ENCODE data around the gene HAPLN3. TPM values are rescaled to one million over a fixed set of nuclear protein-coding genes. Genes with fewer than 3 reads are reported as not detected.

The HAPLN3 gene
- total RNA-seq, 1 experiment from 2014 or later: 5.0 TPM

GRCh38 chr15:88907111-88907510 is 11.8 kb upstream of the HAPLN3 start:
- no TSS peak for BruUV-seq (replicated peaks)
- no peak overlapping the region for H3K27ac Mint-ChIP-seq (ENCODE audit: low read depth, unreplicated experiment)
- no peaks in the 10 kb centered on the region for H3K9me3 Mint-ChIP-seq (ENCODE audit: unreplicated experiment)
- H3K27me3 Mint-ChIP-seq (ENCODE audit: insufficient read depth, unreplicated experiment): no peaks in the 10 kb centered on the region
- peaks cover 24% of the 10 kb centered on the region for H3K4me1 Mint-ChIP-seq (ENCODE audit: insufficient read depth, unreplicated experiment)
- no peak for TF ChIP-seq CTCF (IDR thresholded peaks at IDR 0.05; ENCODE audit: unreplicated experiment)
- no peak for DNase-seq (ENCODE audit: unreplicated experiment)
- H3K4me3 Mint-ChIP-seq (ENCODE audit: unreplicated experiment): no peak overlapping the region
- CTCF ChIA-PET: interaction anchor here (1.1 to 6.7 kb wide), 3 partner anchors 9 to 114 kb away, joined by 3 to 128 read pairs (median 7); no protein-coding TSS in a partner anchor
- intact Hi-C loops (cut with micrococcal nuclease): no loop called here
- POLR2A ChIA-PET: no interaction called here
- peaks cover 96% of the 10 kb centered on the region for H3K36me3 Mint-ChIP-seq (ENCODE audit: insufficient read depth, unreplicated experiment)

GRCh38 chr15:88906551-88906950 is 11.2 kb upstream of the HAPLN3 start:
- POLR2A ChIA-PET: no interaction called here
- intact Hi-C loops (cut with micrococcal nuclease): no loop called here
- CTCF ChIA-PET: interaction anchor here (0.6 to 6.7 kb wide), 4 partner anchors 12 to 184 kb away, joined by 3 to 128 read pairs (median 4); no protein-coding TSS in a partner anchor
- DNase-seq (ENCODE audit: unreplicated experiment): no peak
- peaks cover 98% of the 10 kb centered on the region for H3K36me3 Mint-ChIP-seq (ENCODE audit: insufficient read depth, unreplicated experiment)
- peaks cover 24% of the 10 kb centered on the region for H3K4me1 Mint-ChIP-seq (ENCODE audit: insufficient read depth, unreplicated experiment)
- no peak overlapping the region for H3K4me3 Mint-ChIP-seq (ENCODE audit: unreplicated experiment)
- no TSS peak for BruUV-seq (replicated peaks)
- H3K27ac Mint-ChIP-seq (ENCODE audit: low read depth, unreplicated experiment): no peak overlapping the region
- TF ChIP-seq CTCF (IDR thresholded peaks at IDR 0.05; ENCODE audit: unreplicated experiment): no peak
- H3K9me3 Mint-ChIP-seq (ENCODE audit: unreplicated experiment): no peaks in the 10 kb centered on the region
- no peaks in the 10 kb centered on the region for H3K27me3 Mint-ChIP-seq (ENCODE audit: insufficient read depth, unreplicated experiment)

- peaks cover 94% of the 10 kb centered on the region for H3K36me3 Mint-ChIP-seq (ENCODE audit: insufficient read depth, unreplicated experiment)
- H3K4me1 Mint-ChIP-seq (ENCODE audit: insufficient read depth, unreplicated experiment): peaks cover 25% of the 10 kb centered on the region
- BruUV-seq (replicated peaks): no TSS peak
- no peak for TF ChIP-seq CTCF (IDR thresholded peaks at IDR 0.05; ENCODE audit: unreplicated experiment)
- no peak overlapping the region for H3K4me3 Mint-ChIP-seq (ENCODE audit: unreplicated experiment)
- H3K9me3 Mint-ChIP-seq (ENCODE audit: unreplicated experiment): no peaks in the 10 kb centered on the region
- DNase-seq (ENCODE audit: unreplicated experiment): no peak
- ChIA-PET POLR2A (interaction anchor here (2.1 kb wide), 2 partner anchors 11 to 112 kb away, joined by 6 to 12 read pairs; partner anchors contain the start of gene HAPLN3), CTCF (interaction anchor here (0.6 to 6.7 kb wide), 11 partner anchors 11 to 272 kb away, joined by 3 to 128 read pairs (median 6); no protein-coding TSS in a partner anchor)
- no peaks in the 10 kb centered on the region for H3K27me3 Mint-ChIP-seq (ENCODE audit: insufficient read depth, unreplicated experiment)
- no peak overlapping the region for H3K27ac Mint-ChIP-seq (ENCODE audit: low read depth, unreplicated experiment)
- intact Hi-C loops (cut with micrococcal nuclease): no loop called here
Observed at GRCh38 chr15:88906130-88906529, 10.8 kb upstream of the HAPLN3 start.

GRCh38 chr15:88905576-88905975 is 10.2 kb upstream of the HAPLN3 start:
- TF ChIP-seq CTCF (IDR thresholded peaks at IDR 0.05; ENCODE audit: unreplicated experiment): no peak
- Mint-ChIP-seq H3K27me3 (ENCODE audit: insufficient read depth, unreplicated experiment) (no peaks in the 10 kb centered on the region), H3K27ac (ENCODE audit: low read depth, unreplicated experiment) (no peak overlapping the region), H3K36me3 (ENCODE audit: insufficient read depth, unreplicated experiment) (peaks cover 91% of the 10 kb centered on the region), H3K4me1 (ENCODE audit: insufficient read depth, unreplicated experiment) (peaks cover 25% of the 10 kb centered on the region), H3K9me3 (ENCODE audit: unreplicated experiment) (no peaks in the 10 kb centered on the region), H3K4me3 (ENCODE audit: unreplicated experiment) (no peak overlapping the region)
- CTCF ChIA-PET: interaction anchor here (0.6 to 6.7 kb wide), 38 partner anchors 10 to 394 kb away, joined by 3 to 128 read pairs (median 5); partner anchors contain the start of genes ABHD2 and HAPLN3
- POLR2A ChIA-PET: interaction anchor here (1.0 to 2.1 kb wide), 3 partner anchors 11 to 112 kb away, joined by 3 to 12 read pairs (median 6); partner anchors contain the start of gene HAPLN3
- no TSS peak for BruUV-seq (replicated peaks)
- DNase-seq (ENCODE audit: unreplicated experiment): no peak
- intact Hi-C loops (cut with micrococcal nuclease): loop anchor here (2.0 kb wide), 1 partner anchor 271 kb away; no protein-coding TSS in a partner anchor

All from MCF 10A (cell line).